HepG2 (cell line): ENCODE measurements around the gene SLC13A3. TPM values are rescaled to one million over a fixed set of nuclear protein-coding genes. Genes with fewer than 3 reads are reported as not detected.

Source experiments
- ATF7 ChIP-seq, 2 experiments: fragments of 450-650 bp in 1 of 2; sonication (generic) in 1 of 2; formaldehyde crosslinking in 1 of 2; IDR thresholded peaks; 2 replicates each; pipeline versions ENCODE4 v1.4.0 to v1.6.1; 2016 to 2020; ENCODE audit warnings: antibody characterized with exemption in 1 of 2, mild to moderate bottlenecking in 1 of 2, missing genetic modification reagents in 1 of 2
- BCL6 ChIP-seq: IDR thresholded peaks from 2 replicates; pipeline ENCODE4 v1.6.1; 2016; ENCODE audit warnings: missing genetic modification reagents, missing compliant biosample characterization
- CBX1 ChIP-seq: IDR thresholded peaks from one replicate; pipeline ENCODE4 v1.6.1; 2016; ENCODE audit warnings: antibody characterized with exemption, low read depth
- CEBPB ChIP-seq: IDR thresholded peaks from 2 replicates; pipeline ENCODE4 v1.6.1; 2011; ENCODE audit warnings: low read depth, low read length, improper control_type of control experiment, borderline replicate concordance
- CSRNP1 ChIP-seq: sonication (generic); formaldehyde crosslinking; IDR thresholded peaks from 2 replicates; pipeline ENCODE4 v1.8.1; 2023; ENCODE audit warnings: mild to moderate bottlenecking, missing genetic modification reagents
- TBL1XR1 ChIP-seq: fragments of 150-350 bp; IDR thresholded peaks from 2 replicates; pipeline ENCODE4 v1.6.1; 2014; ENCODE audit warnings: borderline replicate concordance, low read length; ENCODE audit not compliant: partially characterized antibody
- ZNF253 ChIP-seq: sonication (generic); formaldehyde crosslinking; IDR thresholded peaks from 2 replicates; pipeline ENCODE4 v1.8.0; 2022; ENCODE audit warnings: mild to moderate bottlenecking, missing genetic modification reagents, borderline replicate concordance
- ZNF331 ChIP-seq: sonication (generic); formaldehyde crosslinking; IDR thresholded peaks from 2 replicates; pipeline ENCODE4 v1.4.0; 2020; ENCODE audit warnings: missing genetic modification reagents
- ZNF407 ChIP-seq: sonication (generic); formaldehyde crosslinking; IDR thresholded peaks from one replicate; pipeline ENCODE4 v1.5.1; 2020; ENCODE audit warnings: mild to moderate bottlenecking, missing genetic modification reagents; ENCODE audit errors: not compliant biosample characterization
- ZNF713 ChIP-seq: sonication (generic); formaldehyde crosslinking; IDR thresholded peaks from 2 replicates; pipeline ENCODE4 v1.4.0; 2020; ENCODE audit warnings: mild to moderate bottlenecking, missing genetic modification reagents
- polyA plus RNA-seq, 8 experiments: library from polyadenylated mRNA; depleted of rRNA in 3 of 8; stranded (reverse) in 7 of 8; unstranded in 1 of 8; fragments of >200 nt; fragmentation: Illumina TruSeq in 4 of 8; extraction: Trizol in 4 of 8; gene quantifications; 2 replicates each; pipeline versions ENCODE4 v1.2.1 to v1.2.3, GENCODE V29; 2011 to 2016; ENCODE audit warnings: low read depth in 4 of 8, missing spikeins in 1 of 8, mixed read lengths in 1 of 8; ENCODE audit not compliant: insufficient read depth in 1 of 8
- total RNA-seq, 5 experiments: library from RNA; depleted of rRNA; stranded (reverse); fragments of >200 nt; fragmentation: Illumina TruSeq; extraction: Trizol; gene quantifications; 2 replicates each; pipeline ENCODE4 v1.2.3, GENCODE V29; 2016; ENCODE audit warnings: low read depth in 1 of 5
- TF ChIP-seq, protein P1 (sequence below): sonication (generic); formaldehyde crosslinking; IDR thresholded peaks from 2 replicates; pipeline ENCODE4 v1.8.0; 2022; ENCODE audit warnings: missing genetic modification reagents, mild to moderate bottlenecking, borderline replicate concordance
- TF ChIP-seq, protein P2 (sequence below): sonication (generic); formaldehyde crosslinking; IDR thresholded peaks from 2 replicates; pipeline ENCODE4 v1.4.0; 2020; ENCODE audit warnings: missing genetic modification reagents, borderline replicate concordance

SLC13A3 gene
- total and polyA plus RNA-seq, 2 of the 13 experiments (the other 11 are each of a cell fraction or from before 2014, with no cell fraction given), result 66.5 to 76.0 TPM

- TF ChIP-seq ZNF407 (CRISPR knock-in tag) (no peak), ZNF331 (CRISPR knock-in tag) (0 out of 2 replicates have a peak, but pooled peaks have one; percentile 28), ZNF713 (CRISPR knock-in tag) (no peak), CEBPB (no peak), ATF7 (IDR thresholded peaks at IDR 0.05) (no peak), ATF7 (CRISPR knock-in tag; IDR thresholded peaks at IDR 0.05) (no peak), CSRNP1 (0 out of 2 replicates have a peak, but pooled peaks have one; percentile 64), CBX1 (peak; percentile 22), BCL6 (CRISPR knock-in tag) (peak; percentile 68), TBL1XR1 (no peak), ZNF253 (CRISPR knock-in tag) (no peak)
- TF ChIP-seq, protein P1, sequence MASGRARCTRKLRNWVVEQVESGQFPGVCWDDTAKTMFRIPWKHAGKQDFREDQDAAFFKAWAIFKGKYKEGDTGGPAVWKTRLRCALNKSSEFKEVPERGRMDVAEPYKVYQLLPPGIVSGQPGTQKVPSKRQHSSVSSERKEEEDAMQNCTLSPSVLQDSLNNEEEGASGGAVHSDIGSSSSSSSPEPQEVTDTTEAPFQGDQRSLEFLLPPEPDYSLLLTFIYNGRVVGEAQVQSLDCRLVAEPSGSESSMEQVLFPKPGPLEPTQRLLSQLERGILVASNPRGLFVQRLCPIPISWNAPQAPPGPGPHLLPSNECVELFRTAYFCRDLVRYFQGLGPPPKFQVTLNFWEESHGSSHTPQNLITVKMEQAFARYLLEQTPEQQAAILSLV (CRISPR knock-in tag), result no peak; the same call in 1 of the 2 replicates
- TF ChIP-seq, protein P2, sequence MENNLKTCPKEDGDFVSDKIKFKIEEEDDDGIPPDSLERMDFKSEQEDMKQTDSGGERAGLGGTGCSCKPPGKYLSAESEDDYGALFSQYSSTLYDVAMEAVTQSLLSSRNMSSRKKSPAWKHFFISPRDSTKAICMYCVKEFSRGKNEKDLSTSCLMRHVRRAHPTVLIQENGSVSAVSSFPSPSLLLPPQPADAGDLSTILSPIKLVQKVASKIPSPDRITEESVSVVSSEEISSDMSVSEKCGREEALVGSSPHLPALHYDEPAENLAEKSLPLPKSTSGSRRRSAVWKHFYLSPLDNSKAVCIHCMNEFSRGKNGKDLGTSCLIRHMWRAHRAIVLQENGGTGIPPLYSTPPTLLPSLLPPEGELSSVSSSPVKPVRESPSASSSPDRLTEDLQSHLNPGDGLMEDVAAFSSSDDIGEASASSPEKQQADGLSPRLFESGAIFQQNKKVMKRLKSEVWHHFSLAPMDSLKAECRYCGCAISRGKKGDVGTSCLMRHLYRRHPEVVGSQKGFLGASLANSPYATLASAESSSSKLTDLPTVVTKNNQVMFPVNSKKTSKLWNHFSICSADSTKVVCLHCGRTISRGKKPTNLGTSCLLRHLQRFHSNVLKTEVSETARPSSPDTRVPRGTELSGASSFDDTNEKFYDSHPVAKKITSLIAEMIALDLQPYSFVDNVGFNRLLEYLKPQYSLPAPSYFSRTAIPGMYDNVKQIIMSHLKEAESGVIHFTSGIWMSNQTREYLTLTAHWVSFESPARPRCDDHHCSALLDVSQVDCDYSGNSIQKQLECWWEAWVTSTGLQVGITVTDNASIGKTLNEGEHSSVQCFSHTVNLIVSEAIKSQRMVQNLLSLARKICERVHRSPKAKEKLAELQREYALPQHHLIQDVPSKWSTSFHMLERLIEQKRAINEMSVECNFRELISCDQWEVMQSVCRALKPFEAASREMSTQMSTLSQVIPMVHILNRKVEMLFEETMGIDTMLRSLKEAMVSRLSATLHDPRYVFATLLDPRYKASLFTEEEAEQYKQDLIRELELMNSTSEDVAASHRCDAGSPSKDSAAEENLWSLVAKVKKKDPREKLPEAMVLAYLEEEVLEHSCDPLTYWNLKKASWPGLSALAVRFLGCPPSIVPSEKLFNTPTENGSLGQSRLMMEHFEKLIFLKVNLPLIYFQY (CRISPR knock-in tag), result no peak
Observed at GRCh38 chr20:46562373-46563169, 88.7 kb downstream of the SLC13A3 start (continued).
